K562 (cell line): ENCODE measurements around the gene RDH5. TPM values are rescaled to one million over a fixed set of nuclear protein-coding genes. Genes with fewer than 3 reads are reported as not detected.

Source experiments
- ATAC-seq: fragments of 200-7000 bp; cut with Tn5 transposase; 3 replicates; pipeline ENCODE4 v1.9.1; 2020; ENCODE audit warnings: moderate library complexity
- BruUV-seq: library from RNA; stranded (reverse); fragments of 400-500 nt; replicated peaks from 2 replicates; lab custom pipeline; 2021; lab: Mats Ljungman, UMichigan
- CTCF ChIA-PET: fragments of 300-600 bp; formaldehyde crosslinking; extraction: SDS; loops from one replicate; lab custom pipeline; 2021; ENCODE audit warnings: low intra/inter-chr PET ratio; lab: Yijun Ruan, JAX
- POLR2A ChIA-PET: fragments of 300-600, 350-650 bp; sonication (Branson Sonifier 250); formaldehyde crosslinking; extraction: SDS; loops from one replicate; lab custom pipeline; 2021; ENCODE audit warnings: antibody characterized with exemption, inconsistent platforms; lab: Yijun Ruan, JAX
- DNase-seq, 4 experiments: peaks; one replicate each; pipeline versions ENCODE4 v3.0.0 to v3.0.0-alpha.2; 2011 to 2018; ENCODE audit warnings: low spot score in 3 of 4, mixed read lengths in 3 of 4; ENCODE audit errors: extremely low read depth in 1 of 4
- FAIRE-seq: peaks from 2 replicates; lab custom pipeline; 2011; peaks lifted over from hg19 to GRCh38; lab: Jason Lieb, UNC
- H2AFZ ChIP-seq: 2 replicates; pipeline ENCODE4 v1.6.0; 2011; ENCODE audit warnings: low read depth, low read length, control low read depth, inconsistent platforms
- H3K27ac ChIP-seq: fragments of 200-600 bp; 3 replicates; pipeline ENCODE4 v1.8.0; 2011; ENCODE audit warnings: low read depth, mild to moderate bottlenecking, control low read depth, inconsistent platforms, low read length, moderate library complexity, mixed read lengths; ENCODE audit errors: extremely low read depth
- H3K27me3 ChIP-seq, 2 experiments: fragments of 300-600 bp in 1 of 2; 2 replicates in 1 of 2; 3 replicates in 1 of 2; pipeline versions ENCODE4 v1.6.0 to v1.8.0; 2011; ENCODE audit warnings: inconsistent platforms in 2 of 2, low read length in 2 of 2, mild to moderate bottlenecking in 1 of 2, mixed read lengths in 1 of 2, moderate library complexity in 1 of 2; ENCODE audit not compliant: control insufficient read depth in 2 of 2, insufficient read depth in 2 of 2
- H3K36me3 ChIP-seq: fragments of 300-600 bp; 3 replicates; pipeline ENCODE4 v1.8.0; 2011; ENCODE audit warnings: mild to moderate bottlenecking, low read length, inconsistent platforms; ENCODE audit not compliant: control insufficient read depth, insufficient read depth
- H3K4me1 ChIP-seq, 2 experiments: fragments of 200-600 bp in 1 of 2; replicated peaks in 1 of 2; 2 replicates in 1 of 2; 3 replicates in 1 of 2; pipeline versions ENCODE4 v1.5.1 to v1.8.0; 2011; ENCODE audit warnings: inconsistent platforms in 2 of 2, low read length in 2 of 2, mild to moderate bottlenecking in 1 of 2, mixed read lengths in 1 of 2, moderate library complexity in 1 of 2; ENCODE audit not compliant: control insufficient read depth in 2 of 2, insufficient read depth in 2 of 2
- H3K4me2 ChIP-seq: 2 replicates; pipeline ENCODE4 v1.6.1; 2011; ENCODE audit warnings: low read length, control low read depth, inconsistent platforms, mixed read lengths; ENCODE audit not compliant: insufficient read depth
- H3K4me3 ChIP-seq: fragments of 200-600 bp; sonication (generic), shearing (Covaris generic); 2 replicates; pipeline ENCODE4 v1.5.1; 2016; ENCODE audit warnings: control low read depth, inconsistent platforms
- H3K79me2 ChIP-seq: fragments of 200-600 bp; 3 replicates; pipeline ENCODE4 v1.8.0; 2011; ENCODE audit warnings: low read length, inconsistent platforms; ENCODE audit not compliant: control insufficient read depth, insufficient read depth
- H3K9ac ChIP-seq, 2 experiments: 2 replicates each; pipeline versions ENCODE4 v1.6.0 to v1.6.1; 2011; ENCODE audit warnings: low read depth in 2 of 2, low read length in 2 of 2, control low read depth in 1 of 2, inconsistent platforms in 1 of 2, mild to moderate bottlenecking in 1 of 2, mixed read lengths in 1 of 2; ENCODE audit not compliant: insufficient read depth in 1 of 2
- H3K9me1 ChIP-seq: one replicate; pipeline ENCODE4 v1.6.0; 2011; ENCODE audit warnings: inconsistent platforms, mild to moderate bottlenecking, low read length, moderate library complexity; ENCODE audit not compliant: control insufficient read depth, insufficient read depth
- H3K9me3 ChIP-seq: replicated peaks from 2 replicates; pipeline ENCODE4 v1.5.1; 2011; ENCODE audit warnings: low read depth, low read length, inconsistent platforms; ENCODE audit not compliant: control insufficient read depth, insufficient read depth
- H4K20me1 ChIP-seq: replicated peaks from 2 replicates; pipeline ENCODE4 v1.6.1; 2011; ENCODE audit warnings: low read length, inconsistent platforms, mixed read lengths; ENCODE audit not compliant: control insufficient read depth, insufficient read depth
- BRD4 ChIP-seq: fragments of 200-600 bp; sonication (generic); IDR thresholded peaks from 2 replicates; pipeline ENCODE4 v1.6.1; 2017; ENCODE audit warnings: inconsistent platforms
- CBFA2T3 ChIP-seq: fragments of 450-650 bp; IDR thresholded peaks from 2 replicates; pipeline ENCODE4 v1.6.1; 2017
- CHD1 ChIP-seq: fragments of 200-600 bp; sonication (generic); IDR thresholded peaks from one replicate; pipeline ENCODE4 v1.6.1; 2012; ENCODE audit warnings: mild to moderate bottlenecking, moderate library complexity, low read length, inconsistent platforms
- EP400 ChIP-seq: fragments of 450-650 bp; IDR thresholded peaks from 2 replicates; pipeline ENCODE4 v1.6.1; 2017; ENCODE audit warnings: antibody characterized with exemption, mild to moderate bottlenecking, moderate library complexity
- FOXP1 ChIP-seq: sonication (generic); formaldehyde crosslinking; IDR thresholded peaks from 2 replicates; pipeline ENCODE4 v1.8.0; 2022; ENCODE audit warnings: mild to moderate bottlenecking, missing genetic modification reagents
- GABPA ChIP-seq: fragments of 200-800 bp; sonication (Bioruptor generic); conservative IDR thresholded peaks from 2 replicates; pipeline ENCODE4 v1.6.1; 2016; ENCODE audit warnings: low read depth, missing genetic modification characterization, missing compliant biosample characterization
- HMG20B ChIP-seq: fragments of 250-450 bp; sonication (Bioruptor Pico); IDR thresholded peaks from 2 replicates; pipeline ENCODE4 v1.5.0; 2021; ENCODE audit warnings: mild to moderate bottlenecking
- MED1 ChIP-seq: sonication (generic); formaldehyde crosslinking; IDR thresholded peaks from 2 replicates; pipeline ENCODE4 v1.8.1; 2023; ENCODE audit warnings: missing genetic modification reagents, borderline replicate concordance
- MYC ChIP-seq, 2 experiments: fragments of 250-450 bp in 1 of 2; sonication (Bioruptor Pico) in 1 of 2; IDR thresholded peaks; 2 replicates each; pipeline versions ENCODE4 v1.5.1 to v1.6.1; 2012 to 2021; ENCODE audit warnings: low read depth in 2 of 2, borderline replicate concordance in 1 of 2, improper control_type of control experiment in 1 of 2, low read length in 1 of 2, mild to moderate bottlenecking in 1 of 2, moderate library complexity in 1 of 2
- PHF8 ChIP-seq: fragments of 200-600 bp; sonication (generic); IDR thresholded peaks from 2 replicates; pipeline ENCODE4 v1.6.1; 2012; ENCODE audit warnings: mixed run types, mild to moderate bottlenecking, inconsistent platforms, low read length, moderate library complexity, borderline replicate concordance
- SUPT5H ChIP-seq: fragments of 450-650 bp; IDR thresholded peaks from 2 replicates; pipeline ENCODE4 v1.6.1; 2016
- YY1 ChIP-seq, 3 experiments: IDR thresholded peaks; 2 replicates each; pipeline ENCODE4 v1.6.1; 2011; ENCODE audit warnings: low read length in 2 of 3, mild to moderate bottlenecking in 2 of 3, moderate library complexity in 2 of 3, borderline replicate concordance in 1 of 3, control low read depth in 1 of 3, low read depth in 1 of 3; ENCODE audit not compliant: insufficient read depth in 3 of 3, insufficient replicate concordance in 2 of 3, control insufficient read depth in 1 of 3, insufficient read length in 1 of 3; ENCODE audit errors: extremely low read depth in 1 of 3
- ZBTB7A ChIP-seq: IDR thresholded peaks from 2 replicates; pipeline ENCODE4 v1.6.1; 2011; ENCODE audit warnings: low read depth, mild to moderate bottlenecking, low read length, moderate library complexity, borderline replicate concordance; ENCODE audit not compliant: control insufficient read depth
- ZBTB9 ChIP-seq: fragments of 450-650 bp; formaldehyde crosslinking; IDR thresholded peaks from 2 replicates; pipeline ENCODE4 v1.4.0; 2020; ENCODE audit warnings: mild to moderate bottlenecking, moderate library complexity
- ZNF384 ChIP-seq: IDR thresholded peaks from 2 replicates; pipeline ENCODE4 v1.6.1; 2012; ENCODE audit warnings: low read depth, low read length, improper control_type of control experiment
- ZNF740 ChIP-seq, 3 experiments: fragments of 200-800 bp in 1 of 3; sonication (Bioruptor generic) in 1 of 3; sonication (generic) in 1 of 3; formaldehyde crosslinking in 1 of 3; IDR thresholded peaks; 2 replicates each; pipeline versions ENCODE4 v1.6.1 to v1.8.0; 2016 to 2022; ENCODE audit warnings: mild to moderate bottlenecking in 2 of 3, missing compliant biosample characterization in 2 of 3, missing genetic modification characterization in 2 of 3, missing genetic modification reagents in 1 of 3
- WGBS: fragments of 100-300 bp; shearing (Covaris generic); methylation state at CpG from one replicate; pipeline ENCODE4 v1.1.6; 2016; ENCODE audit warnings: low coverage, mixed read lengths; ENCODE audit not compliant: insufficient coverage; ENCODE audit errors: missing lambda C conversion rate; 5-methylcytosine and 5-hydroxymethylcytosine counted together
- in situ Hi-C: fragments of 300-500 bp; cut with MboI; formaldehyde crosslinking; loops from 4 replicates; pipeline ENCODE4 v1.15.0; 2018; ENCODE audit warnings: inconsistent platforms, mixed read lengths
- intact Hi-C: fragments of 100-400 bp; cut with micrococcal nuclease; formaldehyde crosslinking; loops from 2 replicates; pipeline ENCODE4 v1.14.2; 2022
- polyA plus RNA-seq, 8 experiments: library from polyadenylated mRNA; depleted of rRNA in 4 of 8; stranded (reverse) in 5 of 8; unstranded in 3 of 8; fragments of >200 nt; fragmentation: Nextera tagmentation in 2 of 8; fragmentation: Illumina TruSeq in 1 of 8; extraction: Ambion mirVana in 2 of 8; extraction: Trizol in 1 of 8; gene quantifications; 2 replicates each; pipeline versions ENCODE4 v1.2.1 to v1.2.3, GENCODE V29; 2011 to 2014; ENCODE audit warnings: inconsistent platforms in 1 of 8, missing spikeins in 1 of 8
- total RNA-seq, 7 experiments: library from RNA; depleted of rRNA in 6 of 7; stranded (reverse); fragments of >200 nt in 6 of 7; fragmentation: Illumina TruSeq in 2 of 7; extraction: Trizol in 2 of 7; gene quantifications; 2 replicates each; pipeline versions ENCODE4 v1.2.1 to v1.2.3, GENCODE V29; 2011 to 2021; ENCODE audit warnings: low replicate concordance in 1 of 7

Gene RDH5
- total and polyA plus RNA-seq, 9 of the 15 experiments (the other 6 are each of a cell fraction or from before 2014, with no cell fraction given): 0.28 to 2.0 (median 1.1) TPM; not detected in 1

DNA sequence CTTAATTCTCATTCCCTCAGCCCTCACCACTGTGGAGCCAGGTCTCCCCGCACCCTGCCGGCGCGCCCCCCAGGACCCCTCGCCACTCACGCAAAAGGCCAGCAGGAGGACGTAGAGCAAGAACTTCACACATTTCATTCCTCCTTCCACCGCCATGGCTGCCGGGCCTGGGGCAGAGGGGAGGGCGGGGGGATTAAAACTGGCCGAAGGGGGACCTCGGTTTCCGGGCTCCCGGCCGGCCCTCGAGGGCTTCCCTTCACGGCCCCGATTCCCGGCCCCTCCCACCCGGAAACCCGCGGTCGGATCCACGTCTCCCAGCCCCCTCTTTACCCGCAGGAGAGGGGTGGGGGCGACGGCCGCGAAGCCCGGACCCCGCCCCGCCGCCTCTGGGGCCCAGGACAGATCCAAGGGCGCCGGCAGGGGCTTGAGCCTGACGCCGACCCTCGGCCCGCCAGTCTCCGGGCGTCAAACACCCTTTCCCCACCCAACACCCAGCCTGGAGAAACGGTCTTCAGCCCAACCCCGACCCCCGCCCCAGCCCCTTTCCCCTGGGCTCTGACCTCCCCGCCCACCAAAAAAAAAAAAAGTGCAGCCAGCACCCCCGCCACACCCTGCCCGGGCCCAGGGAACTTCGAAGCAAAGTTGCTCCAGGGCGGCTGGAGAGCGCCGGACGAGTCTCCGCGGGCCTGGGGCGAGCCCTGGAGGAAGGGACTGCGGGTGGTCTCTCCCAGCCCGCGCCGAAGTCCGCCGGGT, 8.2 kb downstream of the RDH5 start:
- peak; percentile 56 for ATAC-seq
- peaks cover 22% of the 10 kb centered on the region; the same call in 1 of the 2 replicates for H4K20me1 ChIP-seq
- intact Hi-C loops (loop anchor here (1.0 kb wide), 1 partner anchor 12 kb away; the partner anchor contains the start of gene BLOC1S1), in situ Hi-C loops (no loop called here)
- peak overlapping the region; percentile 75 for H2AFZ ChIP-seq
- H3K4me1 ChIP-seq: peaks cover 22 to 46% of the 10 kb centered on the region in 2 experiments; a peak in 4 of 5 replicates
- peaks cover 39% of the 10 kb centered on the region for H3K36me3 ChIP-seq
- H3K79me2 ChIP-seq: peaks cover 28% of the 10 kb centered on the region
- DNase-seq: peak; percentile 63 to 75 (median 70)
- peak overlapping the region; percentile 94 to 97 for H3K9ac ChIP-seq
- H3K9me1 ChIP-seq: no peaks in the 10 kb centered on the region
- BruUV-seq: no TSS peak
- CTCF ChIA-PET: no interaction called here
- H3K4me3 ChIP-seq: peak overlapping the region; percentile 69
- FAIRE-seq: no peak
- H3K27ac ChIP-seq: peak overlapping the region; percentile 97
- 1% methylated on average over 16 of the region's 61 CpGs for WGBS
- no peaks in the 10 kb centered on the region for H3K27me3 ChIP-seq
- no peaks in the 10 kb centered on the region for H3K9me3 ChIP-seq
- POLR2A ChIA-PET: interaction anchor here (1.0 to 1.9 kb wide), 4 partner anchors 10 to 255 kb away, joined by 3 to 25 read pairs (median 7); partner anchors contain the start of gene BLOC1S1
- H3K4me2 ChIP-seq: peak overlapping the region; percentile 95
- peak; percentile 26; the same call in 1 of the 2 replicates for TF ChIP-seq FOXP1 (CRISPR knock-in tag)
- TF ChIP-seq ZNF740 (CRISPR knock-in tag; IDR thresholded peaks at IDR 0.05): 0 out of 2 replicates have a peak, but pooled peaks have one; percentile 17
- no peak for TF ChIP-seq ZNF740 (tag; IDR thresholded peaks at IDR 0.05)
- peak; percentile 10; the same call in 1 of the 2 replicates for TF ChIP-seq SUPT5H
- TF ChIP-seq MYC (IDR thresholded peaks at IDR 0.05; ENCODE audit: low read depth, low read length): no peak
- 0 out of 2 replicates have a peak, but pooled peaks have one; percentile 42 for TF ChIP-seq MYC (CRISPR knock-in tag; IDR thresholded peaks at IDR 0.05; ENCODE audit: borderline replicate concordance, low read depth)
- peak; percentile 5; the same call in 1 of the 2 replicates for TF ChIP-seq ZBTB9
- no peak for TF ChIP-seq HMG20B (CRISPR knock-in tag)
- 0 out of 2 replicates have a peak, but pooled peaks have one; percentile 27 for TF ChIP-seq EP400
- peak; percentile 79 for TF ChIP-seq ZNF384
- TF ChIP-seq MED1 (CRISPR knock-in tag): no peak
- TF ChIP-seq YY1 (IDR thresholded peaks at IDR 0.05; ENCODE audit: borderline replicate concordance in 1 of 3, control insufficient read depth in 1 of 3, extremely low read depth in 1 of 3, insufficient read depth in 3 of 3, insufficient read length in 1 of 3, insufficient replicate concordance in 2 of 3, low read depth in 1 of 3, low read length in 2 of 3): peak in 2 of 3 experiments; percentile 48 to 58
- TF ChIP-seq CHD1: peak; percentile 35
- TF ChIP-seq PHF8: peak; percentile 63; the same call in 1 of the 2 replicates
- TF ChIP-seq GABPA (tag): peak; percentile 42
- TF ChIP-seq ZBTB7A: peak; percentile 74; the same call in 1 of the 2 replicates
- TF ChIP-seq BRD4: 0 out of 2 replicates have a peak, but pooled peaks have one; percentile 24
- TF ChIP-seq CBFA2T3: no peak
